Measurements from ENCODE around the gene ZNF280D.

Gene ZNF280D

DNA sequence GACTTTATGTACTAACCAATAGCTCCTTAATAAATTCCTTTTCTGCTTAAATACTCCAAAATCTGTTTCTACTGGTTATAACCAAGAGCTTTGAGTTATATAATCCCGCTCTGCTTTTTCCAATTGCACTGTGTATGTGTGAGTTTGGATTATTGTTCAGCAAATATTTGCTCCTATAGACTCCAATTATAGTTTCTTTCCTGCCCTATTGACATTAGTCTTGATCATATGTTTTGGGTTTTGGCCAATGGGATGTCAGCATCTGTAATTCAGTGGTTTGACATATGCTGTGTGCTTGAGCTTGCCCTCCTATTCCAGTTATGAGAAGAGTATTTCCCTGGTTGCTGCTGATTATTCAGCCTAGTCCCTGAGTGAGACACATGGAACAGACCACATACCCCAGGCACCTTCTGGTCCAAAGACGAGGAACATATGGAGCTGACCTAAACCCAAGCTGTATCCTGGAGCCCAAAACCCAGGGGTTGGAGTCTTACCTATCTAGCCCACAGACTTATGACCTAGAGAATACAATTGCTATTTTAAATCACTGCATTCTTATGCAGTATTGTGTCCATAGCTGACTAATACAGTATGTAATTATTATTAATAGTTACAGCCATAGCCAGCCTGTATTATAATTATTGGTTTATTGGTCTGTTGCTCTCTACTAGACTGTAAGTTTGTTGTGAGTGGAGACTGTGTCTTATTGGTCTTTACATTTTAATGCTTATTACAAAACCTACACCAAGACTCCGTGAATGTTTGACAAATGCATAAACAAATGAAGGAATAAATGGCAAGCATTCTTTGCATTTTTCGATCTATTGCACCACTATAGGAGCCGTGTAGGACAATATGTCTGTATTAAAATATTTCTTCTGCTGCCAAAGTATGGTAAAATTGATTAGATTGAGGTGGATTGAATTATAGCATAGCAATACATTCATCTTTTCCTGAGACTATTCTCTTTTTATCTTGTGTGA lies 11.7 kb upstream of the ZNF280D start:
- DNase-seq, result no peak

DNA sequence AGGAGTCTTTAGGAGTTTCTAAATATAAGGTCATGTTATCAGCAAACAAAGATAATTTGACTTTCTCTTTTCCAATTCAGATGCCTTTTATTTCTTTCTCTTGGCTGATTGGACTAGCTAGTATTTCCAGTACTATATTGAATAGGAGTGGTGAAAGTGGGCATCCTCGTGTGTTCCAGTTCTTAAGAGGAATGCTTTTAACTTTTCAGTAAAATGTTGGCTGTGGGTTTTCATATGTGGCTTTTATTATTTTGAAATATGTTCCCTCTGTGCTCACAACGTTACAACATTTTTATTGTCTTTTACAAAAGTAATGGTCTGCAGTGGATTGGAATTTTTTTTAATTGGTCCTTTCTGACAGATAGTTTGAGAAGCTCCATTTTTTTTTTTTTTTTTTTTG lies 8.2 kb upstream of the ZNF280D start:
- no peak for DNase-seq

DNA sequence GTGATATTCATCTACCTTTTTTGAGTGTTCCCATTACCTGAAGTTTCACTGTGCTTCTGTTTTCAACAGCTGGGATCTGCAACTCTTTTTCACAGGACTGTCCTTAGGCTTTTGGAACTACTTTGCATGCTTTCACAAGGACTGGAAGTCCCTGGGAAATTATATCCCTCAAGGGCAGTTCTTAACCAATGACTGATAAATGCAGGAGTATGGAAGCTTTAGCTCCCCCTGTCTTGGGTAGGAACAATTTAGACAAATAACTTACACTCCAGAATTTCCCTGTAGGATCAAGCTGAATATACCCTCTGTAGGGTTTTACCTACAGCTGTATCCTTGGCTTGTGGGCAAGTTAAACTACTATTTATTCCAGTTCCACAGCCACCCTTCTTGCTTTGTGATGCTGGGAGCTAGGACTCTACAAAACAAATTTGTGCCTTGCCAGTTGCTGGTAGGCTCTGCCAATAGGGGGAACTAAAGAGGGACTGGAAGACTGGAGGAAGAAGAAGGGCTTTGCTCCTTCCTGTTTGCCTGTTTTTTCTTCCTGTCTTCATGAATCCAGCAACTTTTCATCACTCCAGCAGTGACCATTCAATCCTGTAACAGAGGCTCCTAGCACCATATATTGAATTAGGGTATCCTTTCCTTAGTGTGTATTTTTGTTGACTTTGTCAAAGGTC lies 6.8 kb upstream of the ZNF280D start:
- no peak for DNase-seq

DNA sequence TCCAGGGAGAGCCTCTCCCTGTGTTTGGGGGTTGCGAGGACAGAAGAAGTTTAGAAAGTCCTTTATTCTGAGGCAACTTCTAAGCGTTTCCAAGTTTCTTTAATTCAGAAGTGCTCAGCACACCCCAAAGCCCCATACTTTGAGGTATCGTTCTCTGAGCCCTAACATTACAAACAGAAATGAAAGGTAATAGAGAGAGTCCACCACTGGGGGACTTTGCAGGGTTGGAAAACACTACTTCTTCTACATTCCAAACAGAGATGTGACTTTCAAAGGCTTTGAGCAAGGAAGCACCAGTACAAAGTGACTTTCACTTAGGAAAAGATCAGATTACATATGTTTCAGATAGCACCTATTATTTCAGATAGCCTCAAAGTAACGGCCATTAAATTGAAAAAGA lies 6.2 kb upstream of the ZNF280D start:
- DNase-seq, result no peak

DNA sequence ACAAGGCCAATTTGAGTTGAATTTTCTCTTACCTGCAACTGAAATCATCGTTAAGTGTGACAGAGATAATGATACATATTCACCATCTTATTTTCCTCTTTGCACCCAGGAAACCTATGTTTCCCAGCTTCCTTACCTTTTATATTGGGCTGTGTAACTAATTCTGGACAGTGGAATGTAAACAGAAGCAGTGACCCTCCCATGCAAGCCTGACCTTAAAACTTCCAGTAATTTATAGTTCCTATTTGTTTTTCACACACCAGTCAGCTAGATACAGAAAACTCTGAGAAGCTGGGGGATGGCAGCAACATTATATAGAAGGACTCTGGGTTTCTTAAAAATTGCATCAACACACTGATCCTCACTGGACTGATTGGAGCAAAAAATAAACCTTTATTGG lies 4.5 kb upstream of the ZNF280D start:
- DNase-seq, result no peak

DNA sequence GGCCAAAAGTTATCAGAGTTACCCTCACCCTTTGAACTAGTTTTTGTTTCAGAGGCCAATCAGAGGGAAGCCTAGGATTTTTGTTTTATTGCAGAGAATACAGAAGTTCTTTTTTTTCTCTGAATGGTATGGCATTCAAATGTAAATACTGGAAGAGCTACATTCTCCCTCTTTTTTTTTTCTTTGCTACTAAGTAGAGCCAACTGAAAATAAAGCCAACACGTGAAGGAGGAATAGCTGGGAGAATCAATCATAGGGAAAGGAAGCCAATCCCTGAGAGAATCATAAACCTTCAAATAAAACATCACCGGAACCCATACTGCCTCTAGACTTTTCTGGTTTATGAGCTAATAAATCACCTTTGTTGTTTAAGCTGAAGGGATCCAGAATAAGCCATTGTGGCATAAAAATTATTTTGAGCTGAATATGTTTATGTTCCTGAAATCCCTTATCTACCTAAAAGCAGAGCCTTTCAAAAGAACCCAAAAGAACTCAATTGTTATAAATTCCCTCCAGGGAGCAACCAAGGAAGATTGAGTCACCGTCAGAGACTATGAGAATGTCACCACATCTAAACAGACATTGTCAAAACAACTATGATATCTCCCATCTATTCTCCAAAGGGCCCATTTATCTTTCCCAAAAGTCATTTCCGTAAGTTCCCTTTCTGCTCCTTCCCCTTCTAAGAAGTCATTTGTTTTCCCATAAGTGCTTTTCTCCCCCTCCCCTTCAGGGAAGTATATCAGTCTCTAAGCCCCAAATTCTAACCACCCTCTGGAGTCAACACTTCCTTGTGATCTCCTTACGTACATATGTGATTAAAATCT lies 3.8 kb upstream of the ZNF280D start:
- no peak for DNase-seq

DNA sequence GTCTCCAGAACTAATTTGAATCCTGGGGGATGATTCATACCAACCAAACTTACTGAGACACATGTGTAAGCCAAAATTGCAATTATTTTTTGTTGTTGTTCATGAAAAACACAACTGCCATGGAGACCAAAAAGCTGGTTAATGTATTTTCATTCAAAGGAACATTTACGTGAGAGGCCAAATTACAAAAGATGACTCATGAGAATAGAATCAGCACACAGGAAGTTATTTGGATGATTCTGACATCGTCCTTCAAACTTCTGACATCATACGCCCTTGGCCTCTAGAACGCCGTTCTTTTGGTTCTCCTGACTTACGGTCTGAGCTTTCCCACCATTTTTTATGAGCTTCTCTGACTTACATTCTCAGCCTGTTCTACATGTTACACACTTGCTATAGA lies 3.0 kb upstream of the ZNF280D start:
- no peak for DNase-seq

DNA sequence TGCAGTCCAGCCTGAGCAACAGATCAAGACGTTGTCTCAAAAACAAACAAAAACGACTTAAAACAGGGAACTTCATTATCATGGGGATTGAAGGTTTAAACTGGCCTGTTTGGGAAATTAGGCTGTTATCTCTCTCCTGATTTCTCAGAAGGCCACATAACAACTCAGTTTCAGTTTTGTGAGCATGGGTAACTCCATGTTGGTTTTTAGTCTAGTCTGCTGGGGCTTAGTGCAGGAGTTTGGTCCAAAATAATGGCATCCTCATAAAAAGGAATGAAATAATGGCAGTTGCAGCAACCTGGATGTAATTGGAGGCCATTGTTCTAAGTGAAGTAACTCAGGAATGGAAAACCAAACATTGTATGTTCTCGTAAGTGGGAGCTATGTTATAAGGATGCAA lies 2.3 kb upstream of the ZNF280D start:
- DNase-seq, result no peak

DNA sequence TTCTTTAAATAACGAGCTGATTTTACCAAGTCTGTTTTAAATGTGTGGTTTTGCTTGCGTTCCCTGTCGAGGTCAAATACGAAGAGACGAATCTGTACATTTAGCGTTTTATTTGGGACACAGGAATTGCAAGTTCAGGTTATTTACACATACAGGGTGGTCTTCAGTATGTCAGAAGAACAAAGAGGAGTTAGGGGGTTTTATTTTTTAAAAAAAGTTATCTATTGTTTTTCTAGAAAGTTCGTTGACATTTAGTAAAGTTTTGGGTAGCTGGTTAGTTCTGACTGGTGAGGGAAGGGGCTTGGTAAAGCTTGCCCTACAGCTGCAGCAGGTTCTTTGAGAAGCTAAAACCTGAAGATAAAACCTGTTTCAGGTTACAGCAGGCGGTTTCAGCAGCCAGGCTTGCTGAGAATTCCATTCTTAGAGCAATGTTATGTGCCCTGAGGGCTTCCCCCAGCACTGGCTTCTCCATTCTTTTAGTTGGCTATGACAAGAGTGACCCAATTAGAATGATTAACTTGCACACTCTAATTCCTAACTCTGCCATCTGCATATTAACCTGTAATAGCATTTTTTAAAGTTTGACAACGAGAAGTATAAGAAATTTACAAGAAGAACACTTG lies 815 bp upstream of the ZNF280D start:
- no peak for DNase-seq

DNA sequence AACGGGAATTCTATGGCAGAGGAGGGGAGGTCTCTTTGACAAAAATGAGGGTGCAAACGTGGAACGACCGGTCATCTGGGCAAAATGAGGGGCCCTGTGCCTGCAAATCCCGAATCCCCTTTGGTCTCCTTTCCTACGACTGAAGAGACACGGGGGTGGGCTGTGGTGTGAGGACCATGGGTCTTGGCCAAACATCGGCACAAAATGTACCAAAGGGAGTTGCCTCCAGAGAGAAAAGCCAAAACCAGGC lies 498 bp downstream of the ZNF280D start:
- DNase-seq, result no peak

DNA sequence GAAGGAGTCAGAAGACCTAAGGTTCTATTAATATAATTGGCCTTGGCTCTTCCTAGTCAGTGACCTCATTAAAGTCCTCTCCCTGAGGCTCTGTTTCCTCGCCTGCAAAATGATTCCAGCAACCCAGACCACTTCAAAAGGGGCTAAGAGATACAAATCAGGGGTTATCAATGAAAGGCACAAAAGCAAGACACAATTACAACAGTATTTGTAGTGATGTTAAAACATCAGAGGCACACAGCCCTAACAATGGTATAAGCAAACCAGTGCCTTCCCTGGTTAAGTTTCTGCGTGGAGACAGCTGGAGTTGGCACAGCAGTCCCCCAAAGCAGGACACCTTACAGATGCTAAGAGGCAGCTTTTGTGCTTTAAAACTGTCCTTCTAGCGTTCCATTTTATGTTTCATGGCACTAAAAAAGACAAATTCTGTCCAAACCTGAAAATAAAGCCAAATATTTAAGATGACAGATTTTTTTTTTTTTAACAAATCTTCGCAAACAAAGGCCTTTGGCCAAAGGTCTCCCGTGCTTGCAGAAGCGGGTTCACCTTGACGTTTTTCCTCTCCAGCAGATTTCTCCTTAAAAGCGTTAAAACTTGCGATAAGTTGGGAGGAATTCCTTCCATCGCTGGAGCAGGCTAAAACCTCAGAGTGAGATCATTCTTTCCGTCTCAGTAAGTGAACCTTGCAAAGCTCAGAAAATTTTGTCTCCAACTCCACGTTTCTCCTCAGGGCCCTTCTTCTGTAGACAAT lies 999 bp downstream of the ZNF280D start:
- no peak for DNase-seq

DNA sequence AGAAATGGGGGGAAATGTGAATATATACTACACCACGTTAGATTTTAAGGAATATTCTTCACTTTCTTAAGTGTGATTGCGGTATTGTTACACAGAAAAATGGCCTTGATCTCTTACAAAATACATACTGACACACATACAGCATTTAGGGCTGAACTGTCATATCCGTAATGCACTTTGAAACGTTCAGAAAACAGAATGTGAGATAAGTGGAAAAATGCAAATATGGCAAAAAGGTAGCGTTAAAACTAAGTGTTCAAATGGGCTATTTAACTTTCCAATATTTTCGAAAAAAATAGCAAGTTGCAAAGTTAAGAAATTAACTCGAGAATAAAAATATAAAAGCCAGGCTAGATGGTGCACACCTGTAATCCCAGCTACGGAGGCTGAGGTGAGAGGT lies 1.8 kb downstream of the ZNF280D start:
- DNase-seq, result no peak

DNA sequence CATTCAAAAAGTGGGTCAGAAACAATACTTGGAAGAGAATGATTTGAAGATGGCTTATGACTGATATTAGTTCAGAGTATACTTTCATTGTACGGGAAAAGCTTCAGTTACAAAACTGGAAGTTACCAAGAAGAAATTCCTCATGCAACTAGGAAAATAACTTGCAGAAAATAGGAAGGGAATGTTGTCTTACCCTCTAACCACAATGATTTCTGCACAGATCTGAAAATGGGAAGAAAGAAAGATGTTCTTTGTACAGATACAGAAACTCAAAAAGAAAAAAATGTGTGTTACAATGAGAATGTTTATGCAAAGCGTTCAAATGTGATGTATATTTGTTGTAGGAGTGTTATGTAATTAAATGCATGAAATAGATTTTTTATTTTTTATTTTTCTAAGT lies 3.7 kb downstream of the ZNF280D start:
- DNase-seq, result no peak

DNA sequence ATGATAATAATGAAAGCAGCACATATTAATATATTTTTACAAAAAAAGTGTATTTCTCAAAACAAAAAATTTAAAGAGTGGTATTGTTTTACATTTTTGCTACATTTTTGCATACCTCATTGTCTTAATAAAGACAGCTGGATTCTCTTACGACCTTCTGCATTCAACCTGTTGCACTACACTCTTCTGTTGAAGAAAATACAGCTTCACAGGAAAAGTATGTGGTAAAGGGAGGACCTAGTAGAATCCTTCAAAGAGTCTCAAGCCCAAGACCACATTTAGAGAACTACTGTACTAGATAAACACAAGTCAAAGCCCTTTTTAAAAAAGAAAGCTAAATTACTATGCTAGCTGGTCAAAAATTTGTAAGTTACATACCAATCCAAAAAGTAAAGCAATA lies 7.9 kb downstream of the ZNF280D start:
- no peak for DNase-seq

DNA sequence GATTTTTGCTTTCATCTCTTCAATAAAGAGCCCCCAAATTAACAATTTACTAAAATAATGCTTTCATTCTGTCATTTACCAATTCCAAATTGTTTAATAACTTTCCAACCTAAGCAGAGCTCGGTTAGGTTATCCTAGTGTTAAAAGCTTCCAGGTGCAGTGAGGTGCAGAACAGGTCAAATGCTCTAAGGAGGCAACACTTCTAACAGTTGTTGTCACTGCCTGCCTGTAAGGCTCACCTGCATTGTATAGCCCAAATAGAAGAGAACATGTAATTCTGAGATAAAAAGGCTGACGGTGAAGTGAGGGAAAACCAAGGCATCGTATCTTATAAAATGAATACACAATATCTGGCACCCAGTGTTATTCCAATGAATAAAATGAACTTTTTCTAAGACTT lies 9.1 kb downstream of the ZNF280D start:
- no peak for DNase-seq

DNA sequence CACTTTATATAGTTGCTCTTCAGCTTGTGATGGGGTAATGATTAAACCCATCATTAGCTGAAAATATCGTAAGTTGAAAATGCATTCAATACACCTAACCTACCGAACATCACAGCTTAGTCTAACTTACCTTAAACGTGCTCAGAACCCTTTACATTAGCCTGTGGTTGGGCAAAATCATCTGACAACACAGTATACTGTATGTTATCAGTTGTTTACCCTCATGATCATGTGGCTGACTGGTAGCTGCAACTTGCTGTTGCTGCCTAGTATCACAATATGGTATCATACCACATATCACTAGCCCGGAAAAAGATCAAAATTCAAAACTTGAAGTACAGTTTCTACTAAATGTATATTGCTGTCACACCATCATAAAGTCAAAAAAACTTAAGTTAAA lies 9.5 kb downstream of the ZNF280D start:
- DNase-seq, result no peak

DNA sequence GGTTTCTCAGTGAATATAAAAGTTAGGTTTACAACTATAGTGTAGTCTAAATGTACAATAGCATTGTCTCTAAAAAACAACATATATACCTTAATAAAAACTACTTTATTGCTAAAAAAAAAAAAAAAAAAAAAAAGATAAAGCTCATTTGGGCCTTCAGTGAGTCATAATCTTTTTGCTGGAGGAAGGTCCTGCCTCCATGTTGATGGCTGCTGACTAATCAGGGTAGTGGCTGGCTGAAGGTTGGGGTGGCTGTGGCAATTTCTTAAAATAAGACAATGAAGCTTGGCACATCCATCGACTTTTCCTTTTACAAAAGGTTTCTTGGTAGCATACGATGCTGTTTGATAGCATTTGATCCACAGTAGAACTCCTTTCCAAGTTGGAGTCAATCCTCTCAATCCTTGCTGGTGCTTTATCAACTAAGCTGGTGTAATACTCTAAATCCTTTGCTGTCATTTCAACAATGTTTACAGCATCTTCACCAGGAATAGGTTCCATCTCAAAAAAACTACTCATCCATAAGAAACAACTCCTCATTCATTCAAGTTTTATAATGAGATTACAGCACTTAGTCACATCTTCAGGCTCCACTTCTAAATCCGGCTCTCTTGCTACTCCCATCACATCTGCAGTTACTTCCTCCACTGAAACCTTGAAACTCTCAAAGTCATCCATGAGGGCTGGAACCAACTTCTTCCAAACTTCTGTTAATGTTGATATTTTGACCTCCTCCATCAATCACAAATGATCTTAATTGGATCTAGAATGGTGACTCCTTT lies 13.3 kb downstream of the ZNF280D start:
- no peak for DNase-seq

DNA sequence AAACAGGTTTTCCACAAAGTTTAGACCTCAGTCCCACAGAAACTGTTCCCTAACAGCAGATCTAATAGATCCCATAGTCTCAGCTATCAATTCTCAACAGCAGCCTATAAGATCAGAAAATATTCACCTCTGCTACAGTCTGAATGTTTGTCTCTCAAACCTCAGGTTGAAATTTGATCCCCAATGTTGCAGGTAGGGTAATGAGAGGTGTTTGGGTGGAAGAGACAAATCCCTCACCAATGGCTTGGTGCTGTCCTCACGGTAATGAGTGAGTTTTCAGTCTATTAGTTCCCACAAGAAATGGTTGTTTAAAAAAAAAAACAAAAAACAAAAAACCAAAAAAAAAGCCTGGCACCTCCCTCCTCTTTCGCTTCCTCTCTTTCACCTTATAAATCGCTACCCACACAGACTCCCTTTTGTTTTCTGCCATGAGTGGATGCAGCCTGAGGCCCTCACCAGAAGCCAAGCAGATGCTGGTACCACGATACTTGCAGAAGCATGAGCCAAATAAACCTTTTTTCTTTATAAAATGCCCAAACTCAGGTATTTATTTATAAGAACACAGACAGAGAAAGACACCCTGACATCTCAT lies 14.2 kb downstream of the ZNF280D start:
- DNase-seq, result no peak

DNA sequence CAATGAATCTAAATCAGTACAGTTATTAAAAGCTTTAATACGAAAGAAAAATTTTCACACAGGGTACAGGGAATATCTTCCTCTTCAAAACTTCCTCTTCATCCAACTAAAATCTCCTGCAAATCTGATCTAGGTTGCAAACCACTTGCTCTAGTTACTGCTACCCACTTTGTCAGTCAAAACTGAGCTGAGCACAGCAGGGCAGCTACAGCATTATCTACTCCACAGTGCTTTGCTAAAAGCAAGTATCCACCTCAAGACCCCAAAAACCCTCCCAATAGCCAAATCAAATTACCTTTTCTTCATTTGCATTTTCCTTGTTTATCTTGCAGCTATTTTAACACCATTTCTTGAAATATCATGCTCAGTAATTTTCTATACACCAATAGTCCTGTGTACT lies 14.7 kb downstream of the ZNF280D start:
- DNase-seq, result no peak

DNA sequence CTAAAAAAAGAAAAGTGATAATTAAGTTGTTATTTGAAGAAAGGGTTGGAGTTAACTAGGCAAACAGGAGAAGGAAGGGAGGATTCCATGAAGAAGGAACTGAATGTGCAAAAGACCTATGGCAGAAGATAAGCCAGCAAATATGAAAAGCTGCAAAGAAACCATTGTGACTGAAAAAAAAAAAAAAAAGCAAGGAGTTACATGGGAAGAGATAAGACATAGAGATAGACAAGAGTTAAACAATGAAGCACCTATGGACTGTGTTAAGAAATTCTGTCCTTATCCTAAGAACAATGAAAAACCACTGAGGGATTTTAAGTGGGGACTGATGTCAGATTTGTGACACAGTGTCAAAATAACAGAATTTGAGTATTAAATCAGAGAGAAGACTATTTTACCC lies 17.0 kb downstream of the ZNF280D start:
- no peak for DNase-seq

DNA sequence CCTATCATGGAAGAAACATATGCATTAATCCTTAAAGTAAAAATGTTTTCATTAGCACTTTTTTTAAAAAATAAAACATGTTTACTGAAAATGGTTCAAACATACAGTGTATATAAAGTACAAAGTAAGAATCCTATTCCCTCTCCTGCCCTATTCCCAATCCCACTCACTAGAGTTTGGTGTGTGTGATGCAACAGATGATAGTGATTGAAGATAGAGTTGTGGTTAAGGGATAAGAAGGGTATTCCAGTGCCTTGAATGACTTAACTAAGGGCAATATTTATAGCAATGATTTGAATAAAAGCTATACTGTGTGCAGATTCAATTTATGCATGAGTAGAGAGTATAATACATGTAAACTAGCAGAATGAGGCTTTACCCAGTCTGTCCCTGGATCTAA lies 18.1 kb downstream of the ZNF280D start:
- no peak for DNase-seq
